Measurements from ENCODE around the gene DENND5A. TPM values are rescaled to one million over a fixed set of nuclear protein-coding genes. Genes with fewer than 3 reads are reported as not detected.
A peak's percentile ranks its signal among the peaks of the same experiment; 100 is the strongest.

The DENND5A gene
- total and polyA plus RNA-seq, 2 donors (not counting 1 experiment from before 2014, with no cell fraction given) = 41.3 to 66.5 TPM

DNA sequence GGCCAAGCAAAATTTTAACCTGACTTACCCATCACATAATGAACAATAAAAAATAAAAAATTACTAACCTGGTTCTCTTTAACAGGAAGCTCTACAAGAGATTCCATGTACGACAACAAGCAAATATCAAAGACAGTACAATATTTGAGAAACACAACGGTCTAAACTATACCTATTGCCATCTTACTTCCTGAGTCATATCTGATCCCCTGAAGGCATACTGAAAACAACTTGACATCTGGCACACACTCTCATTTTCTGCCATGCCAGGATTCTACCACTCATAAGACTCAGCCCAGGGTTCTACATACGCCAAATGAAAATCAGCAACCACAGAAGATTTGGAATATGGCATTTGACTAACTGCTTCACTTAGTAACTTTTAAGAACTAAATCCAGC, 13.8 kb downstream of the DENND5A start:
- H3K4me1 Mint-ChIP-seq = peaks cover 24% of the 10 kb centered on the region

DNA sequence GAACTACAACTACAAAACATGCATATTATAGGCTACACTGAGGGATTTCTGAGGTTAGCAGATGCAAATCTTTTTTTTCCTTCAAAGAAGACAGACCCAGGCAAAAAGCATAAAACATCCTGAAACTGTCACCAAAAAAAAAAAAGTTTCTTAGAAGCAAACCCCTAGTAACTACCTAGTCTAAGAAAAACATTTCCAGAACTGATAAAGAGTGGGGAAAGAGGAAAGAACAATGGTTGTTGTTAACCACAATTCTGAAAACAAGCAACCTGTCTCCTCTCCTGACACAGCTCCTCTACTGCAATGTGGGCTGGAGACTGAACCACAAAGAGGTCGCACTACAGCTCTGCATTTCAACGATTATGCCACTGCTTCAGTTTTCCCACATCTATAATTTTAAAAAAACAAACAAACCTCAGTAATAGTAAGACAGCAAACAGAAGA, 15.0 kb downstream of the DENND5A start:
- CTCF ChIA-PET = interaction anchor here (0.6 to 1.9 kb wide), 4 partner anchors 11 to 487 kb away, joined by 3 to 6 read pairs (median 3); no protein-coding TSS in a partner anchor

More for the DNA sequence above, 13.8 kb downstream of the DENND5A start:
- no peak overlapping the region for H3K9ac ChIP-seq (ENCODE audit: low read length)
- Mint-ChIP-seq H3K27me3 (no peaks in the 10 kb centered on the region), H3K27ac (no peak overlapping the region), H3K9me3 (ENCODE audit: insufficient read depth) (no peaks in the 10 kb centered on the region), H3K4me3 (no peak overlapping the region)
- DNase-seq = no peak
- no peak for ATAC-seq (ENCODE audit: low read depth)
- 56% methylated on average over 3 of the region's 3 CpGs for WGBS (ENCODE audit: insufficient coverage)
- no peak for TF ChIP-seq EZH2 (IDR thresholded peaks at IDR 0.05; ENCODE audit: borderline replicate concordance, insufficient read depth, low read depth, low read length, poor library complexity, severe bottlenecking)
- TF ChIP-seq, protein P1, sequence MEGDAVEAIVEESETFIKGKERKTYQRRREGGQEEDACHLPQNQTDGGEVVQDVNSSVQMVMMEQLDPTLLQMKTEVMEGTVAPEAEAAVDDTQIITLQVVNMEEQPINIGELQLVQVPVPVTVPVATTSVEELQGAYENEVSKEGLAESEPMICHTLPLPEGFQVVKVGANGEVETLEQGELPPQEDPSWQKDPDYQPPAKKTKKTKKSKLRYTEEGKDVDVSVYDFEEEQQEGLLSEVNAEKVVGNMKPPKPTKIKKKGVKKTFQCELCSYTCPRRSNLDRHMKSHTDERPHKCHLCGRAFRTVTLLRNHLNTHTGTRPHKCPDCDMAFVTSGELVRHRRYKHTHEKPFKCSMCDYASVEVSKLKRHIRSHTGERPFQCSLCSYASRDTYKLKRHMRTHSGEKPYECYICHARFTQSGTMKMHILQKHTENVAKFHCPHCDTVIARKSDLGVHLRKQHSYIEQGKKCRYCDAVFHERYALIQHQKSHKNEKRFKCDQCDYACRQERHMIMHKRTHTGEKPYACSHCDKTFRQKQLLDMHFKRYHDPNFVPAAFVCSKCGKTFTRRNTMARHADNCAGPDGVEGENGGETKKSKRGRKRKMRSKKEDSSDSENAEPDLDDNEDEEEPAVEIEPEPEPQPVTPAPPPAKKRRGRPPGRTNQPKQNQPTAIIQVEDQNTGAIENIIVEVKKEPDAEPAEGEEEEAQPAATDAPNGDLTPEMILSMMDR (IDR thresholded peaks at IDR 0.05) = no peak
- intact Hi-C loops (cut with micrococcal nuclease) = no loop called here
- peaks cover 12 to 17% of the 10 kb centered on the region in 2 donors for H3K4me1 ChIP-seq (ENCODE audit: control insufficient read depth in 2 of 2, insufficient read depth in 2 of 2, low read length in 2 of 2)
- H3K9me3 ChIP-seq (ENCODE audit: control extremely low read depth in 1 of 3, control insufficient read depth in 2 of 3, insufficient read depth in 1 of 3, low read length in 2 of 3) = no peaks in the 10 kb centered on the region
- no peak overlapping the region for H3K4me3 ChIP-seq (ENCODE audit: control extremely low read depth in 1 of 5, extremely low read depth in 1 of 5, insufficient read depth in 1 of 5, low read depth in 2 of 5, low read length in 4 of 5)
- H4K20me1 ChIP-seq (ENCODE audit: control insufficient read depth, insufficient read depth, low read length, poor library complexity, severe bottlenecking) = no peaks in the 10 kb centered on the region
- H3K79me2 ChIP-seq (ENCODE audit: control insufficient read depth, insufficient read depth, low read length) = peaks cover 78% of the 10 kb centered on the region
- H3K4me2 ChIP-seq (replicated peaks; ENCODE audit: low read depth, low read length, poor library complexity, severe bottlenecking) = no peak overlapping the region
- peaks cover 0 to 2% of the 10 kb centered on the region in 2 experiments for H3K36me3 ChIP-seq (replicated peaks in 1 of 2; ENCODE audit: control extremely low read depth in 1 of 2, control insufficient read depth in 1 of 2, extremely low read depth in 1 of 2, insufficient read depth in 2 of 2, low read length in 1 of 2)
- no peak overlapping the region for H2AFZ ChIP-seq (ENCODE audit: insufficient read depth, low read depth, low read length, poor library complexity, severe bottlenecking)
- ChIA-PET POLR2A (no interaction called here), CTCF (no interaction called here)
- H3K27ac ChIP-seq (ENCODE audit: low read length in 2 of 2) = no peak overlapping the region
- H3K27me3 ChIP-seq (replicated peaks in 1 of 4; ENCODE audit: control extremely low read depth in 1 of 4, control insufficient read depth in 3 of 4, insufficient read depth in 4 of 4, low read length in 3 of 4) = no peaks in the 10 kb centered on the region

More for the DNA sequence above, 15.0 kb downstream of the DENND5A start:
- H3K9ac ChIP-seq (ENCODE audit: low read length) = no peak overlapping the region
- H3K36me3 ChIP-seq (replicated peaks in 1 of 2; ENCODE audit: control extremely low read depth in 1 of 2, control insufficient read depth in 1 of 2, extremely low read depth in 1 of 2, insufficient read depth in 2 of 2, low read length in 1 of 2) = peaks cover 0 to 2% of the 10 kb centered on the region in 2 experiments
- H4K20me1 ChIP-seq (ENCODE audit: control insufficient read depth, insufficient read depth, low read length, poor library complexity, severe bottlenecking) = no peaks in the 10 kb centered on the region
- H3K9me3 Mint-ChIP-seq (ENCODE audit: insufficient read depth) = no peaks in the 10 kb centered on the region
- H3K27ac Mint-ChIP-seq = no peak overlapping the region
- H3K27ac ChIP-seq (ENCODE audit: low read length in 2 of 2) = no peak overlapping the region
- POLR2A ChIA-PET = interaction anchor here (1.0 kb wide), 1 partner anchor 211 kb away, joined by 3 read pairs; the partner anchor contains the start of gene ZNF143
- no peaks in the 10 kb centered on the region for H3K27me3 ChIP-seq (replicated peaks in 1 of 4; ENCODE audit: control extremely low read depth in 1 of 4, control insufficient read depth in 3 of 4, insufficient read depth in 4 of 4, low read length in 3 of 4)
- H3K4me3 Mint-ChIP-seq = peak overlapping the region; percentile 34
- DNase-seq = no peak
- no peaks in the 10 kb centered on the region for H3K9me3 ChIP-seq (ENCODE audit: control extremely low read depth in 1 of 3, control insufficient read depth in 2 of 3, insufficient read depth in 1 of 3, low read length in 2 of 3)
- no peak for ATAC-seq (ENCODE audit: low read depth)
- no peak overlapping the region for H3K4me3 ChIP-seq (ENCODE audit: control extremely low read depth in 1 of 5, extremely low read depth in 1 of 5, insufficient read depth in 1 of 5, low read depth in 2 of 5, low read length in 4 of 5)
- H2AFZ ChIP-seq (ENCODE audit: insufficient read depth, low read depth, low read length, poor library complexity, severe bottlenecking) = no peak overlapping the region
- no peaks in the 10 kb centered on the region for H3K27me3 Mint-ChIP-seq
- H3K79me2 ChIP-seq (ENCODE audit: control insufficient read depth, insufficient read depth, low read length) = peaks cover 85% of the 10 kb centered on the region
- WGBS (ENCODE audit: insufficient coverage) = 0% methylated on average over 2 of the region's 2 CpGs
- no peak for TF ChIP-seq EZH2 (IDR thresholded peaks at IDR 0.05; ENCODE audit: borderline replicate concordance, insufficient read depth, low read depth, low read length, poor library complexity, severe bottlenecking)
- TF ChIP-seq, protein P1 (IDR thresholded peaks at IDR 0.05) = no peak
- peaks cover 15 to 22% of the 10 kb centered on the region in 2 donors for H3K4me1 ChIP-seq (ENCODE audit: control insufficient read depth in 2 of 2, insufficient read depth in 2 of 2, low read length in 2 of 2)
- intact Hi-C loops (cut with micrococcal nuclease) = no loop called here
- peaks cover 26% of the 10 kb centered on the region for H3K4me1 Mint-ChIP-seq
- peak overlapping the region; percentile 31 for H3K4me2 ChIP-seq (replicated peaks; ENCODE audit: low read depth, low read length, poor library complexity, severe bottlenecking)
